ENCODE measurements around the gene TLR4. TPM values are rescaled to one million over a fixed set of nuclear protein-coding genes. Genes with fewer than 3 reads are reported as not detected.
A peak's percentile ranks its signal among the peaks of the same experiment; 100 is the strongest.

Gene TLR4
- total and polyA plus RNA-seq, 2 experiments from 2014 or later: 5.1 to 11.9 TPM

- no peak overlapping the region for H3K9ac ChIP-seq
- no peak overlapping the region for H3K27ac ChIP-seq
- in situ Hi-C loops (cut with MboI): no loop called here
- H4K20me1 ChIP-seq (ENCODE audit: insufficient read depth): no peaks in the 10 kb centered on the region
- H3K4me3 ChIP-seq: no peak overlapping the region
- DNase-seq: no peak
- 93 to 95% methylated on average over 2 of the region's 2 CpGs for WGBS, 2 experiments (ENCODE audit: low coverage in 1 of 2, low lambda C conversion rate in 2 of 2, missing lambda C conversion rate in 2 of 2)
- no peaks in the 10 kb centered on the region for H3K79me2 ChIP-seq (ENCODE audit: insufficient read depth)
- no peaks in the 10 kb centered on the region for H3K9me2 ChIP-seq (ENCODE audit: insufficient read depth)
- H2AFZ ChIP-seq: no peak overlapping the region
- TF ChIP-seq EZH2phosphoT487 (IDR thresholded peaks at IDR 0.05; ENCODE audit: insufficient read depth, low read depth) (no peak), EZH2 (IDR thresholded peaks at IDR 0.05; ENCODE audit: insufficient read depth, poor library complexity, severe bottlenecking) (no peak)
- H3K27me3 ChIP-seq (replicated peaks; ENCODE audit: insufficient read depth): no peaks in the 10 kb centered on the region
- no peaks in the 10 kb centered on the region for H3F3A ChIP-seq (ENCODE audit: insufficient read depth)
- no peak overlapping the region for H3K4me2 ChIP-seq (ENCODE audit: unreplicated experiment)
- H3K9me3 ChIP-seq (ENCODE audit: low read depth): no peaks in the 10 kb centered on the region
- peaks cover 10% of the 10 kb centered on the region for H3K4me1 ChIP-seq (ENCODE audit: insufficient read depth)
- peaks cover 19% of the 10 kb centered on the region; the same call in 1 of the 2 replicates for H3K36me3 ChIP-seq (ENCODE audit: low read depth)
Observed at GRCh38 chr9:117709936-117710335, 5.7 kb downstream of the TLR4 start.

DNA sequence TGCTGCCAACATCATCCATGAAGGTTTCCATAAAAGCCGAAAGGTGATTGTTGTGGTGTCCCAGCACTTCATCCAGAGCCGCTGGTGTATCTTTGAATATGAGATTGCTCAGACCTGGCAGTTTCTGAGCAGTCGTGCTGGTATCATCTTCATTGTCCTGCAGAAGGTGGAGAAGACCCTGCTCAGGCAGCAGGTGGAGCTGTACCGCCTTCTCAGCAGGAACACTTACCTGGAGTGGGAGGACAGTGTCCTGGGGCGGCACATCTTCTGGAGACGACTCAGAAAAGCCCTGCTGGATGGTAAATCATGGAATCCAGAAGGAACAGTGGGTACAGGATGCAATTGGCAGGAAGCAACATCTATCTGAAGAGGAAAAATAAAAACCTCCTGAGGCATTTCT, 10.1 kb downstream of the TLR4 start:
- Histone ChIP-seq H3K9me3 (ENCODE audit: low read depth) (no peaks in the 10 kb centered on the region), H3K36me3 (ENCODE audit: low read depth) (peaks cover 15% of the 10 kb centered on the region; the same call in 1 of the 2 replicates), H2AFZ (no peak overlapping the region), H3K4me2 (ENCODE audit: unreplicated experiment) (no peak overlapping the region), H3K79me2 (ENCODE audit: insufficient read depth) (no peaks in the 10 kb centered on the region), H3K4me1 (ENCODE audit: insufficient read depth) (peaks cover 32% of the 10 kb centered on the region), H3F3A (ENCODE audit: insufficient read depth) (peaks cover 11% of the 10 kb centered on the region), H3K9ac (no peak overlapping the region), H3K4me3 (no peak overlapping the region), H3K27ac (no peak overlapping the region), H3K9me2 (ENCODE audit: insufficient read depth) (no peaks in the 10 kb centered on the region), H4K20me1 (ENCODE audit: insufficient read depth) (no peaks in the 10 kb centered on the region), H3K27me3 (replicated peaks; ENCODE audit: insufficient read depth) (no peaks in the 10 kb centered on the region)
- no peak for DNase-seq
- no peak for TF ChIP-seq EZH2 (IDR thresholded peaks at IDR 0.05; ENCODE audit: insufficient read depth, poor library complexity, severe bottlenecking)
- TF ChIP-seq EZH2phosphoT487 (IDR thresholded peaks at IDR 0.05; ENCODE audit: insufficient read depth, low read depth): no peak
- 74 to 81% methylated on average over 6 of the region's 6 CpGs for WGBS, 2 experiments (ENCODE audit: low coverage in 1 of 2, low lambda C conversion rate in 2 of 2, missing lambda C conversion rate in 2 of 2)
- in situ Hi-C loops (cut with MboI): no loop called here

- WGBS, 2 experiments (ENCODE audit: low coverage in 1 of 2, low lambda C conversion rate in 2 of 2, missing lambda C conversion rate in 2 of 2): 57 to 59% methylated on average over 5 of the region's 5 CpGs
- DNase-seq: peak; percentile 14
- TF ChIP-seq EZH2 (IDR thresholded peaks at IDR 0.05; ENCODE audit: insufficient read depth, poor library complexity, severe bottlenecking): no peak
- no peak for TF ChIP-seq EZH2phosphoT487 (IDR thresholded peaks at IDR 0.05; ENCODE audit: insufficient read depth, low read depth)
- no peaks in the 10 kb centered on the region for H3K9me3 ChIP-seq (ENCODE audit: low read depth)
- no peak overlapping the region for H3K4me2 ChIP-seq (ENCODE audit: unreplicated experiment)
- H4K20me1 ChIP-seq (ENCODE audit: insufficient read depth): no peaks in the 10 kb centered on the region
- no peak overlapping the region for H3K9ac ChIP-seq
- in situ Hi-C loops (cut with MboI): no loop called here
- H3K27ac ChIP-seq: no peak overlapping the region
- no peaks in the 10 kb centered on the region for H3K9me2 ChIP-seq (ENCODE audit: insufficient read depth)
- no peaks in the 10 kb centered on the region for H3K27me3 ChIP-seq (replicated peaks; ENCODE audit: insufficient read depth)
- H3K36me3 ChIP-seq (ENCODE audit: low read depth): peaks cover 15% of the 10 kb centered on the region; the same call in 1 of the 2 replicates
- H3K79me2 ChIP-seq (ENCODE audit: insufficient read depth): no peaks in the 10 kb centered on the region
- no peak overlapping the region for H3K4me3 ChIP-seq
- H2AFZ ChIP-seq: no peak overlapping the region
- peaks cover 43% of the 10 kb centered on the region for H3K4me1 ChIP-seq (ENCODE audit: insufficient read depth)
- H3F3A ChIP-seq (ENCODE audit: insufficient read depth): peaks cover 17% of the 10 kb centered on the region
Observed at GRCh38 chr9:117715411-117715989, 11.3 kb downstream of the TLR4 start.

DNA sequence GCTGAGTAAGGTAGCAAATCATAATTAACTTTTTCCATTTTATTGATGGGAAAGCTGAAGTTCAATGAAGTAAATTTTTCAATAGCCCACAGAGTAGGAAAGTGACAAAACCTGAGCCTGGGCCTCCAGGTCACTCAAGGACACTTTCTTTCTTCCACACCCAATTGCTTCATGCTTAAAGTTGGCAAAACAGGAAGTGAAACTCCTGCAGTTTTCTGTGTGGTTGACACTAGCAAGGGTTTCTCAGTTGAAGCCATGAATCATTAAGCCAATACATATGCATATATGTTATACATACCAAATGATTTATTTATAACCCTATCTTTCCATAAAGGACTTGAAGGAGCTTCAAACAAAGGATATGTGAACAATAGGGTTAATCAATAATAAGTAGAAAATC, 13.9 kb downstream of the TLR4 start:
- Histone ChIP-seq H3K9ac (peak overlapping the region; percentile 55), H3K4me1 (ENCODE audit: insufficient read depth) (peaks cover 51% of the 10 kb centered on the region), H4K20me1 (ENCODE audit: insufficient read depth) (no peaks in the 10 kb centered on the region), H3K4me3 (peak overlapping the region; percentile 20), H3K27me3 (replicated peaks; ENCODE audit: insufficient read depth) (no peaks in the 10 kb centered on the region), H3K9me3 (ENCODE audit: low read depth) (no peaks in the 10 kb centered on the region), H3K27ac (peak overlapping the region; percentile 92), H3K4me2 (ENCODE audit: unreplicated experiment) (peak overlapping the region; percentile 77), H3K79me2 (ENCODE audit: insufficient read depth) (no peaks in the 10 kb centered on the region), H2AFZ (peak overlapping the region; percentile 32; the same call in 1 of the 2 replicates), H3K36me3 (ENCODE audit: low read depth) (no peaks in the 10 kb centered on the region), H3K9me2 (ENCODE audit: insufficient read depth) (no peaks in the 10 kb centered on the region), H3F3A (ENCODE audit: insufficient read depth) (peaks cover 17% of the 10 kb centered on the region)
- DNase-seq: peak; percentile 79
- in situ Hi-C loops (cut with MboI): no loop called here
- TF ChIP-seq EZH2 (IDR thresholded peaks at IDR 0.05; ENCODE audit: insufficient read depth, poor library complexity, severe bottlenecking) (no peak), EZH2phosphoT487 (IDR thresholded peaks at IDR 0.05; ENCODE audit: insufficient read depth, low read depth) (no peak)

All from GM23248 (cell line).